GM21390 (cell line): ENCODE results near the gene VWA8.
"Not testable (repeated sequence)": the region's sequence is repeated elsewhere in the genome, so short reads cannot be mapped to it uniquely, and the experiment has no call there.

ENCODE experiments used
- ATAC-seq: cut with Tn5 transposase; IDR thresholded peaks from one replicate; pipeline ENCODE4 v1.9.1; 2021; ENCODE audit not compliant: unreplicated experiment

The VWA8 gene

GRCh38 chr13:41751734-41752445 lies 209.0 kb downstream of the VWA8 start:
- no peak for ATAC-seq

GRCh38 chr13:41751277-41751676 lies 209.6 kb downstream of the VWA8 start:
- no peak for ATAC-seq

- ATAC-seq = no peak
These were observed 214.7 kb downstream of the VWA8 start for GRCh38 chr13:41746259-41746658.

GRCh38 chr13:41745496-41745895 lies 215.4 kb downstream of the VWA8 start:
- ATAC-seq = not testable (repeated sequence)

- ATAC-seq = no peak
These were observed 217.9 kb downstream of the VWA8 start for GRCh38 chr13:41742917-41743552.

GRCh38 chr13:41740479-41740878 lies 220.4 kb downstream of the VWA8 start:
- no peak for ATAC-seq

GRCh38 chr13:41722684-41723535 lies 238.0 kb downstream of the VWA8 start:
- ATAC-seq = no peak

- ATAC-seq = no peak
These were observed 239.9 kb downstream of the VWA8 start for GRCh38 chr13:41720839-41721561.

- no peak for ATAC-seq
These were observed 244.7 kb downstream of the VWA8 start for GRCh38 chr13:41716236-41716635.

- no peak for ATAC-seq
These were observed 247.5 kb downstream of the VWA8 start for GRCh38 chr13:41713405-41713804.

- ATAC-seq = no peak
These were observed 250.1 kb downstream of the VWA8 start for GRCh38 chr13:41710771-41711170.

- ATAC-seq = no peak
These were observed 251.4 kb downstream of the VWA8 start for GRCh38 chr13:41709511-41709910.

GRCh38 chr13:41708713-41709112 lies 252.2 kb downstream of the VWA8 start:
- ATAC-seq = no peak

GRCh38 chr13:41707194-41707821 lies 253.6 kb downstream of the VWA8 start:
- ATAC-seq = no peak

GRCh38 chr13:41706152-41706551 lies 254.8 kb downstream of the VWA8 start:
- ATAC-seq = no peak

- no peak for ATAC-seq
These were observed 258.4 kb downstream of the VWA8 start for GRCh38 chr13:41702540-41702939.

GRCh38 chr13:41701676-41702075 lies 259.2 kb downstream of the VWA8 start:
- ATAC-seq = no peak

- no peak for ATAC-seq
These were observed 260.1 kb downstream of the VWA8 start for GRCh38 chr13:41700790-41701310.

GRCh38 chr13:41699759-41700158 lies 261.1 kb downstream of the VWA8 start:
- no peak for ATAC-seq

- no peak for ATAC-seq
These were observed 263.3 kb downstream of the VWA8 start for GRCh38 chr13:41697578-41697977.
